ENCODE results near the gene TTC28. TPM values are rescaled to one million over a fixed set of nuclear protein-coding genes. Genes with fewer than 3 reads are reported as not detected.

TTC28 gene
- total and polyA plus RNA-seq, 12 donors = 2.1 to 27.7 (median 20.4) TPM

DNA sequence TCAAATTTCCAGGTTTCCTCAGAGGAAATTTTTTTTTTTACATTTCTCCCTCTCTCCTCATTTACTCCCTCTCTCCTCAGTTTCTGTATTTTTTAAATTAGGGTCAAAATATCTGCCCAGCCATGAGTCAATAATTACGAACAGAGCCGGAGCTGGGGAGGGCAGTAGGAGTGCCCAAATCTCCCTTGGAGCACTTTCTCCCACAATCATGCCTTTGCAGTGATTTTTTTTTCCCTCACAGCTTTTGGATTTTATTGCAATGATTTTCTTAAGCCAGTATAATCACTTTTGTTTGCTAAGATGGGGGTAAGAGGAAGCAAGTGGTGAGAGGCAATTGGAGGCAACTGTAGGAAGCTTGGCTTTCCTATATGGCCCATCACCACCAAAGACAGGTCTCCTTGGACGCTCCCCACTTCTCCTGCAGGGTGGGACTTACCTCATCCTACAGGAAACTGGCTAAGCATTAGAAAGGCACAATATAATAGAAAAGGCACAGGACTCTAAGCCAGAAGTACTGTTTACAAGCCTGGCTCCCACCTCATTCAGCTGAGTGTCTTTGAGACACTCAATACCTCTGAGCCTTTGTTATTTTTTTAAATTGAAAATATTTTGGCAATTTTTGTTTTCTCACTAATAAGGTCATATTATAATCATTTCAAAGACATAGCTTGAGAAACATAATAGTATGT, 568.0 kb downstream of the TTC28 start:
- intact Hi-C loops (cut with DNase I) = loop anchor here in 2 of 10 donors (2.0 to 10.0 kb wide), 4 partner anchors 34 to 336 kb away; no protein-coding TSS in a partner anchor
- Histone ChIP-seq H3K4me3 (no peak overlapping the region), H3K36me3 (peaks cover 0 to 18% (median 5%) of the 10 kb centered on the region in 9 donors), H3K4me1 (peaks cover 0 to 30% (median 26%) of the 10 kb centered on the region in 9 donors), H3K9me3 (no peaks in the 10 kb centered on the region), H3K27me3 (no peaks in the 10 kb centered on the region), H3K27ac (peak overlapping the region in 4 of 10 donors; percentile 47 to 68 (median 64))
- 77 to 80% methylated on average over 3 of the region's 3 CpGs for WGBS, 2 donors
- no peak for ATAC-seq
- no peak for DNase-seq
- TF ChIP-seq, protein P1, sequence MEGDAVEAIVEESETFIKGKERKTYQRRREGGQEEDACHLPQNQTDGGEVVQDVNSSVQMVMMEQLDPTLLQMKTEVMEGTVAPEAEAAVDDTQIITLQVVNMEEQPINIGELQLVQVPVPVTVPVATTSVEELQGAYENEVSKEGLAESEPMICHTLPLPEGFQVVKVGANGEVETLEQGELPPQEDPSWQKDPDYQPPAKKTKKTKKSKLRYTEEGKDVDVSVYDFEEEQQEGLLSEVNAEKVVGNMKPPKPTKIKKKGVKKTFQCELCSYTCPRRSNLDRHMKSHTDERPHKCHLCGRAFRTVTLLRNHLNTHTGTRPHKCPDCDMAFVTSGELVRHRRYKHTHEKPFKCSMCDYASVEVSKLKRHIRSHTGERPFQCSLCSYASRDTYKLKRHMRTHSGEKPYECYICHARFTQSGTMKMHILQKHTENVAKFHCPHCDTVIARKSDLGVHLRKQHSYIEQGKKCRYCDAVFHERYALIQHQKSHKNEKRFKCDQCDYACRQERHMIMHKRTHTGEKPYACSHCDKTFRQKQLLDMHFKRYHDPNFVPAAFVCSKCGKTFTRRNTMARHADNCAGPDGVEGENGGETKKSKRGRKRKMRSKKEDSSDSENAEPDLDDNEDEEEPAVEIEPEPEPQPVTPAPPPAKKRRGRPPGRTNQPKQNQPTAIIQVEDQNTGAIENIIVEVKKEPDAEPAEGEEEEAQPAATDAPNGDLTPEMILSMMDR (IDR thresholded peaks at IDR 0.05) = no peak

DNA sequence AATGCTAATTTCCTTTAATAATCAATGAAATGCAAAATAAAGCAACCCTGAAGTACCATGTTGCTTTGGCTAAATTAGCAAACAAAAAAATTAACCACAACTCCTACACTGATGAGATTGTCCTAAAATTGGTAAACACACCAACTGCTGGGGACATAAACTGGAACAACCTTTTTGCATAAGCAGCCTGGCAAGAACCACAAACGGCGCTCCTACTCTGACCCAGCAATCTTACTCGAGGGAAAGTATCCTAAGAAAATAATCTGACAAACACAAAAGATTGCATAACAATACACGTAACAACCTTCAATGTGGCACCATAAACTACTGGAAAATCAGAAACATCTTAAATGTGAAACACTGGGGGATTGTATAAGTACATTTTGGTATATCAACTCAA, 570.8 kb downstream of the TTC28 start:
- DNase-seq (no peak), ATAC-seq (no peak)
- Histone ChIP-seq H3K4me3 (no peak overlapping the region), H3K27ac (no peak overlapping the region), H3K4me1 (peaks cover 0 to 44% (median 25%) of the 10 kb centered on the region in 9 donors), H3K27me3 (no peaks in the 10 kb centered on the region), H3K36me3 (peaks cover 0 to 38% (median 5%) of the 10 kb centered on the region in 9 donors), H3K9me3 (no peaks in the 10 kb centered on the region)
- TF ChIP-seq, protein P1 (IDR thresholded peaks at IDR 0.05) = no peak
- intact Hi-C loops (cut with DNase I) = loop anchor here in 1 of 10 donors (10.0 kb wide), 1 partner anchor 196 kb away; no protein-coding TSS in a partner anchor
- WGBS, 2 donors = 90 to 97% methylated on average over 4 of the region's 4 CpGs

DNA sequence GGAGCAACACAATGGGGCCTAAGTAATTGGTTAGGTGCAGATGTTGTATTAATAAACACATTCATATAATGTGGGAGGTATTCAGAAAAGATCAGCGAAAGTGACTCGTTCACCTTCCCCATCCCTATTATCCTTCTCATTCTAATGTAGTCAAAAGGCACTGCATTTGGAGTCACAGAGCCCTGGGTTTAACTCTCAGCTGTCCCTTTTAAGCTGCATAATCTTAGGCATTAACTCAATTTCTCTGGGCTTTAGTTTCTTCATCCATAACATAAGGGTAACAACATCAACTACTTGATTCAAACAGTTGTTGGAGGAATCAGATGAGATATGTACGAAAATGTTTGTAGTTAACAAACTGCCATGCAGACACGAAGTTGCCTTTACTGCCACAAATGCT, 573.0 kb downstream of the TTC28 start:
- H3K4me1 ChIP-seq = peaks cover 0 to 36% (median 15%) of the 10 kb centered on the region in 9 donors
- no peak for ATAC-seq
- TF ChIP-seq, protein P1 (IDR thresholded peaks at IDR 0.05) = no peak
- WGBS, 2 donors = 94 to 100% methylated on average over 4 of the region's 4 CpGs
- intact Hi-C loops (cut with DNase I) = loop anchor here in 1 of 10 donors (10.0 kb wide), 1 partner anchor 198 kb away; no protein-coding TSS in a partner anchor
- H3K4me3 ChIP-seq = no peak overlapping the region
- H3K27ac ChIP-seq = no peak overlapping the region
- no peaks in the 10 kb centered on the region for H3K9me3 ChIP-seq
- no peaks in the 10 kb centered on the region for H3K27me3 ChIP-seq
- peaks cover 0 to 42% (median 5%) of the 10 kb centered on the region in 9 donors for H3K36me3 ChIP-seq
- no peak for DNase-seq

DNA sequence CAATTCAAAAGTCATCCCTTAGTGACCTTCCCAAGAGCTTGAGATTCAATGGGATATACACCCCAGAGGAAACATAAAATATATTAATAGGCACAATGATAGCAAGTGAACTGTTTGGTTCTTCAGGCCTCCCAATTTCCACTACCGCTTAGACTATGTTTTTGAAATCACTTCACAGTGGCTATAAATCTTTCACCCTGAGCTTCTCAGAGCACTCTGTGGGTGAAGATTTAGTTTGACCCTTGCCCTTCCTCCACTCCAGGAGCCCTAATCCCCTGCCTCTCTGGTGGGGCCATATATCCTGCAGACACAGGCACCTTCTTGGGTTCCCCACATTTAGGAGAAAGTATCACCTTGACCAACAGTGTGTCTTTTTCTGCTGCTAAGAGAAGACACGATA, 573.7 kb downstream of the TTC28 start:
- DNase-seq = no peak
- intact Hi-C loops (cut with DNase I) = loop anchor here in 1 of 10 donors (10.0 kb wide), 1 partner anchor 199 kb away; no protein-coding TSS in a partner anchor
- peak overlapping the region in 3 of 10 donors; percentile 12 to 48 (median 32) for H3K27ac ChIP-seq
- no peak overlapping the region for H3K4me3 ChIP-seq
- peaks cover 0 to 35% (median 13%) of the 10 kb centered on the region in 9 donors for H3K4me1 ChIP-seq
- TF ChIP-seq, protein P1 (IDR thresholded peaks at IDR 0.05) = no peak
- WGBS, 2 donors = 79 to 85% methylated on average over 2 of the region's 2 CpGs
- H3K27me3 ChIP-seq = no peaks in the 10 kb centered on the region
- ATAC-seq = no peak
- H3K36me3 ChIP-seq = peaks cover 0 to 48% (median 5%) of the 10 kb centered on the region in 9 donors
- H3K9me3 ChIP-seq = no peaks in the 10 kb centered on the region
